HG02943 (cell line): ENCODE results near the gene CCDC149.
"Not testable (repeated sequence)": the region's sequence is repeated elsewhere in the genome, so short reads cannot be mapped to it uniquely, and the experiment has no call there.

Experiments used
- ATAC-seq: cut with Tn5 transposase; IDR thresholded peaks from one replicate; pipeline ENCODE4 v1.9.1; 2021; ENCODE audit warnings: mild to moderate bottlenecking, low read depth, moderate library complexity; ENCODE audit not compliant: unreplicated experiment

Gene CCDC149

DNA sequence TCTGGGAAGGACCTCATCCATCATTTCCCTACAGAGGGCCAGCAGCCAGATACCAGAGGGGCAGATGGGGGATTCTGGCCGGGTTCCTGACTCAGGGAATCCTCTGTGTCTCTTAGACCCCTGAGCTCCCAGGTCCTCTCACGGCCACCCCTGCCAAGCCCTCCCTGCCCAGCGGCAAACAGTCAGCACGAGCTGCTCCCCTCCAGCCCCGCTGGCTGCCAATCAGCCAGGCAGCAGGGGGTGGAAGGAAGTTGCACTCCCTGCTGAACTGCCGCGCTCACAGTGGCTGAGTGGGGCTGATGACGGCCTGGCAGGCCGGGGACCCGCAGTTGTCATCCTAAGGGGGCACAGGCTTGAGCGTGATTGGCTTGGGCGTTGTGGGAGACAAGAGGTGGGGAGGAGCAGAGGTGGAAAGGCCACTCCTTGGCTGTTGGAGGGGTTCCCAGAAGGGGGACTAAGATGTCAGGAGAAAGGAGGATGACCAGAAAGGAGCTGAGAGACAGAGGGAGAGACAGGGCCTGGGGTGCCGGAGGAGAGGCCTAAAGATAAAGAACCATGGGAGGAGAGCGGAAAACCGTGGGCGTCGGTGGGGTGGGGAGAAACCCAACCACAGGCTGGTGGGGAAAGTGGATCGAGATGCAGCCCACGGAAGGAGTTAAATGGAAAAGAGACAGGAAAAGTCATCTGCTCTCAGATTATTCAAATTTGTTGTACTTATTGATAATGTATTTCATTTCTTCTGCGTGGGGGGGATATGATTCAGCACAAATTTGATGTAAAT, 4.4 kb upstream of the CCDC149 start:
- ATAC-seq = no peak

DNA sequence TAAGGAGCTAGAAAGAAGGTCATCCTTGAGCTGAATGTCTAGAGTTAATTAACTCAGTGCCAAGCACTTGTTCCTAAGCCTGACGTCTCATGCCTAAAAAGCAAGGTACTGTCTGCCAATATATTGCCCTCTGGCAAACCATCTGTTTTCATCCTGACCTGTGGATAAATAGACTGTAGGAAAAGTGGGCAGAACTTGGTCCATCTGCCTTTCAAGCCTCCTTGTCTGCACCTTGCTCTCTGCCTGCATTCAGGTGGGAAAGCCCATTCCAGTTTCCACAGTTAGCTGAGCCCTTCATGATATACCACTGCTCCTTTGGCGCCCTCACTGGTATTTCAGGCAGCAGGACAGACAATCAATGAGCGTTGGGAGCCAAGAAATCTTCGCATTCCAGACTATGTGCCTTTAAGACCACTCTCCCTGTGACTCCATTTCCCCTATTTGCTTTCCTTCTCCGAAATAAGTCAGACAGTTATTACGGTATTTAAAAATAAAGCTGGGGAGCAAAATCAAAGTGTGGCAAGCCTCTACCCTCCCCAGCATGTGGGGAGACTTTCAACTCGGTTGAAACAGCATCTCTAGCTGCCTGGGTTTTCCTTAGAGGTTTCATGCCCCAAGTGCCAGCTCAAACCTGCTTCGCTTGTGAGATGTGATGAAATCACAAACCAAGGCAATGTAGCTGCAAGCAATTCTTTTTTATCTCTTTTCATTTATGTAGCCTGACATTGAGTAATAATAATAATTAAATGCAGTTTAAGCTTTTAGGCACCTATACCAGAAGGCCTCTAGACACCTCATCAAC, 2.5 kb upstream of the CCDC149 start:
- no peak for ATAC-seq

DNA sequence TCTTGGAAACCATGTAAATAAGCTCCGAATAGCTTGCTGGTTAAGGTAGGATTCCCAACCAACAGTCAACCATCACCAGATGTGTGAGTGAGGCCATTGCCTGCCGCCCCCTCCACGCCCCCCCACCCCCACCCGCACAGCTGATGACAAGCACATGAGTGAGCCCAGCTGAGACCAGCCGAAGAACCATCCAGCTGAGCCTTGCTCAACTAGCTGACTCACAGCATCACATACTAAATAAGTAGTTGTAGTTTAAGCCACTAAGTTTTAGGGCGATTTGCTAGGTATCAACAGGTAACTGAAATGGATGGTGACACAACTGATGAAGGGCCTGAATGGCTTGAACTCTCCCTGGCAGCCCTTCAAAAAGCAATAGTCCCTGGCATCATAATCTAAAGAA, 1.6 kb upstream of the CCDC149 start:
- no peak for ATAC-seq

DNA sequence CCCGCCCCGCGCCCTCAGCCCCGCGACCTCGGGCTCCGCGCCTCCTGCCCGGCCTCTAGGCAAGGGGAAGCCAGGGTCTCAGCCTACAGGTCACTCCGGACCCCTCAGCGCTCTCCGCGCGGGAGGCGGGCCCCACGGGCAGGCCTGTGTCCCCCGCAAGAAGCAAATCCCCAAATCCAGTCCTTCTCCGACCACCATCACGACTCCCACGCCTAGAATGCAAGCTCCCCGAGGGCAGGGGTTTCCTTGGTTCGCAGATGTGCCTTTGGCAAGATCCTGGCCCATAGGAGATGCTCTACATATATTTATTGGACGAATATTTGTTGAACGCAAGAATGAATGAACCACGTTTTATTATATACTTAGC, 260 bp upstream of the CCDC149 start:
- no peak for ATAC-seq

DNA sequence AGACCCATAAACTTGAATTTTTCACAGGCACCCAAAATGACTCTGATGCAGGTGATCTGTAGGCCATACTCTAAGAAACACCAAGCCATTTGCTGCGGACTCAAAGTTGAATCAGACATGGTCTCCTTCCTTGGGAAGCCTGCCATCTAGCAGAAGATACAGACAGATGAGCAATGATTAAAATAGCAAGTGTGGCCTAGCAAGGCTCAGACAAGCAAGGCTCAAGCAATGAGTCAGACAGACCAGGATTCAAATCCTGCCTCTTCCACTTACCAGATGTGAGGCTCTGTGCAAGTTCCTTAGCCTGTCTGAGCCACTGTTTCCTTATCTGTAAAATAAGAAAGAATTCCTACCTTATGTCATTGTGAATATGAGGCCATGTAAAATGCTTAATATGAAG, 2.3 kb downstream of the CCDC149 start:
- ATAC-seq = no peak

DNA sequence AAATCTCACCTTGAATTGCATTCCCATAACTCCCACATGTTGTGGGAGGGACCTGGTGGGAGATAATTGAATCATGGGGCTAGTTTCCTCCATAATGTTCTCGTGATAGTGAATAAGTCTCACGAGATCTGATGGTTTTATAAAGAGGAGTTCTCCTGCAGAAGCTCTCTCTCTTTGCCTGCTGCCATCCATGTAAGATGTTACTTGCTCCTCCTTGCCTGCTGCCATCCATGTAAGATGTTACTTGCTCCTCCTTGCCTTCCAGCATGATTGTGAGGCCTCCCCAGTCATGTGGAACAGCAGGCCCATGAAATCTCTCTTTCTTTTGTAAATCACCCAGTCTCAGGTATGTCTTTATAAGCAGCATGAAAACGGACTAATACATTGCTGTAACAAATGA, 3.2 kb downstream of the CCDC149 start:
- ATAC-seq = not testable (repeated sequence)

DNA sequence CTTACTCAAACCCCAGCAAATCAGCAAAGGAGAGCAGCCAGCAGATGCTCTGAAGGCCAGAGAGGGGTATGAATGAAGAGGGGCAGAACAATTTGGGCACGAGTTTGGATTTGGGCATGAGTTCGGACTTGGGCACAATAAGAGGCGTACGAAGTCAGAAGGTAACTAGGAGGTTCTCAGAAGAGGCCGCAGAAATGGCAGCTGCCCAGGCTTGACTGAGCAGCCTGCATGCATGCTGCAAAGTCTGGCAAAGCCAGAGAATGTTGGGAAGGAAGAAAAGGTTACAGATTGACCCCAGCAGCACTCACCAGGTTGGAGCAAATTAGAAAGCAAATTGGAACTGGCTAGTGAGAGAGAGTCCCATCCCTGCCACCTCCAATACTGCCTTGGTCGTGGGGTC, 15.2 kb downstream of the CCDC149 start:
- ATAC-seq = no peak

DNA sequence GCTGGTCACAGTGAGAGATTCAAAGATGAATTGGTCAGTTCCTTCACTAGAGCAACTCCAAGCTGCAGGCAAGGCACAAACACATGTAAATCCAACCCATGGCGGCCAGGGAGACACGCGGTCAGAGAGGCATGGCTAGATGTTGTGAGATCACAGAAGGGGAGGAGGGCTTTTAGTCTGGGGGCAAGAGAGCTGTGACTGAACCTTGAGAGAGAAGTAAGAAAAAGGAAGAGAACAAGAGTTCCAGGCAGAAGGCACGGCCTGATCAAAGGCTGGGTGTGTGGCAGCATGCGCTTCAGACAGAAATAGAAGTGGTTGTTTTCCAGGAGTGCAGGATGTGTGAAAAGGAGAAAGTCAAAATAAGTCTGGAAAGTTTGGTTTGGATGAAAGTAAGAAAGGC, 15.9 kb downstream of the CCDC149 start:
- no peak for ATAC-seq

DNA sequence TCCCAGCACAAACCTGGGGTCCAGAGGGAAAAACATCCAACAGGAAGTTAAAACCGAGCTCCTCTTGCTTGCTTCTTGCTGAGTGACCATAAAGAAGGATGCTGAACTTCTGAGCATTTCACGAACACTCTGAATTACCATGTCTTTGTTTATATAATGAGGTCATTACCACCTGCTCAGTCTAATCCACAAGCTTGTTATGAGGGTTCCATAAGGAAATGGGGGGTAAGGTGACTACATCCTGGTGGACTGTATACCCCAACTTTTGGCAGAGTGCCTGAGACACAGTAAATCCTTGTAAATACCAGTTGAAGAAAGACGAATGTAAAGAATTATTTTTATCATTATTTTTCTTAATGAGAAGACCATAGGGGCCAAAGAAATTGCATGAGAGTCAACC, 16.8 kb downstream of the CCDC149 start:
- ATAC-seq = no peak

DNA sequence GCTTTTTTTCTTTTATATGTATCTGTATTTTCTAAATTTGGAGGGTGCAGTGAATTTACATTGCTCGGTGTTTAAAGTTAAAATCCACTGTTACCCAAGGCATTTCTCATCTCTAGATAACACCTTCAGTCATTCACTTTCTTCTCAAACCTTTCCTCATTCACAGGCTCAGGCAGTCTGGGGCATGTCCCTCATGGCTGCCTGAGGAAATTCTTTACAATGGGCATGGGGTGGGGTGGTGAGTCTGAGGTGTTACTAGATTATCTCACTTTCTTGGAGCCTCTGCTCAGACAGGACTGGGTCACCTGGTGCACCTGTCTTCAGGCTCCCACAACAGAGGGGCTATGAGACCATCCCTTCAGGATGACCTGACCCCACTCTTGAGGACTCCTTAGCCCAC, 17.4 kb downstream of the CCDC149 start:
- no peak for ATAC-seq

DNA sequence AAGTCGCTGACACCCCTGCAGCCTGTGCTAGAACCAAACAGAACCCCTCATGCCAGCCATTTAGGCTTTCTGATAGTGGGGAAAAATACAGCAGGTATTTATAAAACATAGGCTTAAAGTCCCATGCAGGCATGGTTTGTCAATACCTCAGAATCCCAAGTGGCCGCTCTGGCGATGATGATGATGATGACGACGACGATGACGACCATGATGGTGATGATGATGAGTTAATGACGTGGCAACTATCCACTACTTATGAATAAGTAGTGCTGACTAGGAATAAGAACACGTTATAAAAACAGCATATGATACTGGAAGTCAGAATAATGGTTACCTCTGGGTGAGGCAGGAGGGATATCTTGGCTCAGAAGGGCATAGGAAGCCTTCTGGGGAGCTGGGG, 18.0 kb downstream of the CCDC149 start:
- ATAC-seq = no peak

DNA sequence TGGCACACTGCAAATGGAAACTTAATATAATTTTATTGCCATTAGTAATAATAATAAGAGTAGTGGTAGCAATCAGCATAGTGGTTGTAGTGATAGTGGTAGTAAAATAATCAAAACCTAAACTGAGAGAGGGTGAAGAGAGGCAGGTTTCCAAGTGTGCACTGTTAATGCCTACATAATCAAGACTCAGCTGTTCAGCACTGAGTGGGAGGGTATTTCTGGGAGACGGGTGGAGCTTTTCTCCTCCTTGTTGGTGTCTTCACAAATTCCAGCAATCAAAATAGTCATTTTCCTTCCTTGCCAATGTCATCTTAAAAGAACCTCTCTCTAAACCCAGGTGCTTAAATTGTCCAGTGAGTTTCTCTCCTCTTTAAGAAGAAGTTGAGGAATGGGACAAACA, 18.6 kb downstream of the CCDC149 start:
- no peak for ATAC-seq

DNA sequence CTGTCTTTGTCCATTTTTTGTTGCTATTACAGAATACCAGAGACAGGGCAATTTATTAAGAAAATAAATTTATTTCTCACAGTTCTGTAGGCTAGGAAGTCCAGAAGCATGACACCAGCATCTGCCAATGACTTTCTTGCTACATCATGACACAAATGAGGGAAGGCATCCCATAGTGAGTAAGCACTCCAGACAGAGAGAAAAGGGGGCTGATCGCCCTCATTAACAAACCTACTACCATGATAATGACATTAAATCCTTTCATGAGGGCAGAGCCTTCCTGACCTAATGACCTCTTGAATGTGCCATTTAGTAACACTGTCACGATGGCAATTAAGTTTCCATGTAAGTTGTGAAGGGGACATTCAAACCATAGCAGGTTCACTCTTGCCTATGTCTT, 20.1 kb downstream of the CCDC149 start:
- no peak for ATAC-seq

DNA sequence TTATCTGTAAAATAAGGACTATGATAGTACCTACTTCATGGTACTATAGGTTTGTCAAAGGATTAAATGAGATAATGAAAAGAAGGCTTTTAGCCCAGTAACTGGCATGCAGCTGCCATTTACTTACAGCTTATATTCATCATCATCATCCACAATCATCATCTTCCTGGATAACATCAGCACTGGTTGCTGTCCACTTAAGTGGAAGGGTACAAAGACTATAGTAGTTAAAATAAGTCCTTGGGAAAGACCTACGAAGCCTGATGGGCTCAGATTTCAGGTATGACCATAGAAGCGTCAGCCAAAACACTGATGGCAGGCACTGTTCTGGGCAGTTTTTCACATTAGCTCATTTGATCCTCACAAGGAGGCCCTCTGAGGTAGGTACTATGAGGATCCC, 20.6 kb downstream of the CCDC149 start:
- no peak for ATAC-seq

DNA sequence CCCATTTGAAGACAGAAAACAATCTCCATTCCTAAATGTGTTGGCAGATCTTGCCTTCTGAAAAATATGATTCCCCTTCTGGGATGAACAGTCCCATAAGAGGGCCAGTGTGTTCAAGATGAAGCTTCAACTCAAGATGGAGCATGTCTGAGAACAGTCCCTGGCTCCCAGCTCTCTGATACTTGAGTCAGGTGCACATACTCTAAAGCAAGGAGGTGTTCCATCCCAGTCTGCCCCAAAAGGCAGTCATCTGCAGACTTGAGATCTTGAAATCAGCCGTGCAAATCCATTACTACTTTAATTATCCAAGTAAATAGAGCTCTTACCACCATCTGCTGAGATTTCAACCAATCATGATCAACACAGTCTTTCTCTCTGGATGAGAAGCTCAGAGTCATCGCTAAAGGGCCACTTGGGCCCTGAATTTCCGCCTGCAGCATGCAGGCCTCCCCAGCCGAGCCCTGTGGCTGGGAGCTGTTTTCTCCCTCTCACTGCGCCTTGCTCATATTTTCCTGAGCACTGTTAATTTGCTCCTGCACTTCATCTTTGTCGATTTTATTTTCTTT, 22.2 kb downstream of the CCDC149 start:
- no peak for ATAC-seq

DNA sequence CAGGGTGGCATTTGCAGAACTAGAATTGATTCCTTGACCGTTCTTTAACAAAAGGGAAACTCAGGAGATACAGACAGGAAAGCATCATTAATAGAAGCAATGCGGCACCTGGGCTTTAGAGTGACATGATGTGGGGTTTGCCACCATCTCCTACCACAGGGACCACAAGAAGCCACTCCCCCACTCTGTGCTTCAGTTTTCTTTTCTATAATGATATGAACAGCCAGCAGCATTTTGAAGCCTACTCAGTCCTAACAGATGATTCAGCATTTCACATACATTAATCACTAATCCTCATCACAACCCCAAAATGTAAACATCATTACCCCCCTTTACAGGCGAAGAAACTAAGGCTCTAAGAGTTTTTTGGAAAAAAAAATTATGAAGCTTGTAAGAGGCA, 22.9 kb downstream of the CCDC149 start:
- no peak for ATAC-seq

DNA sequence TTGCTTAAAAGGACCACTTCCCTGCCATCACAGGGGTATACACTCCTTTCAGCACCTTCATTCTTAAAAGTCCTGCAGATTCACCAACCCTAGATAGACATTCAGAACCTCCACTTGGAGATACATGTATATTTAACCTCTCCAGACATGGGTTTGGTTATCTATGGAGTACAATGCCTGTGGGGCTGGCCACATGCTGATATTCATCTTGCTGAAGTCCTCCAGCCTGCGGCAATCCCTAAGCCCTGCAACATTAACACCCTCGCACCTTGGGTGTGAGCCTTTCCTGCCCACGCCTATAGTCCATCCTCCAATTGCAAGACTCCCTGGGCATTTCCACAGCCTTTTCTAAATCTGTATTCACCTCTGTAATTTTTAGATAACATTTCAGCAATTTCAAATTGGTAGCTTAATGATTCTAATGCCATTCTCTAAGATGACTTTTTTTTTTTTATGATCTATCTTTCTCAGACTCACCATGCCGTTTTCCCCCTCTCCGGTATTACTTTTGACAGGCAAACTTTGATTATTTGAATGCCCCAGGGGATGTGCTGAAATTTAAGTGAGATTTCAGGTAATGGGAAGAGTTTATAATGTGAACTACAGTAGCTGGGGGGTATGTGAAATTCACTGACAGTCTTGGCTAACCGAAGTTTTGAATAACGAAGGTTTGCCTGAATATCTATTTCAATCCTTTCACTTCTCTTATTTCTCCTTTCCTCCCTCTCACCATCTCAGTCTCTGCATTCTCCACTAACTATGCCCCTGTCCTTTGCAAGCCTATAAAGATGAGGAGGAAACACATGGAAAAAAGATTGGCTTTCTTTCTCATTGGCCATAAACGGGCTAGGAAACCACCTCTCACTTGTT, 24.1 kb downstream of the CCDC149 start:
- no peak for ATAC-seq

DNA sequence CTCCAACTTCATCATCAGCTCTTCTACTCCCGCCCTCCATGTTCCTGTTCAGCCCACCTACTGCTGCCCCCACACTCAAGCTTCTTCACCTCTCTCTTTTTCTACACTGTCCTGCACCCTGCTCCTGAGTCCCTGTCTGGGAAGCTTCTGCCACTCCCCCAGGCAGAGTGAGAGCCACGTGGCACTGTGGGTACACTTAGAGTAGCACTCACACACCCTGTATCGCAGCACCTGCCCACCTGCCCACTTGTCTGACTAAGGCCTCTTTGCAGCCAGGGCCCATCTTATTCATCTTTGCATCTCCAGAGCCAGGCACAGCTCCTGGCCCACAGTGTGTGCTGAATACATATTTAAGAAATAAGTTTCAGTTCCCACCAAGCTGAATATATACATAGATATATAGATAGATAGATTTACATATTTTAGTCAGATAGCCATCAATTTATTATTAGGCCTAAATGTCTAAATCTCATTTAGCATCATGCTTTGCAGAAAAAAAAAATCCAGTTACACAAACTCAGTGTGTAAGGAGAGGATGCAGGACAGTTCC, 24.9 kb downstream of the CCDC149 start:
- no peak for ATAC-seq

DNA sequence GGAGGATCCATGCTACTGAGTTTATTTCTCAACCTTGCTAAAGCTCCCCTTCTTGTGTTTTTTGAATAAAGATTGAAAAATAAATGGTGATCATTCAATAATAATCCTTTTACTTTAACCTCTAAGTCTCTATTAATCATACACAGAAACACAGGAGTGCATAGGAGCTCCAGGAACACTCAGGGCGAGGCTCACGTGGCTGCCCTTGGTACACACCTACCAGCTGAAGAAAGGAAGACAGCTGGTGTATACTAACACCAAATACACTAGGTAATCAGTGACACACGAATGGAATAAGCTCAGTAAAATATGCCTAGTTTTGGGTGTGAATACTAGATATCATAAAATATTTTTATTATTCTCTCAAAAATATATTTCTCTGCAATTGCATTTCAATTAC, 26.2 kb downstream of the CCDC149 start:
- no peak for ATAC-seq

DNA sequence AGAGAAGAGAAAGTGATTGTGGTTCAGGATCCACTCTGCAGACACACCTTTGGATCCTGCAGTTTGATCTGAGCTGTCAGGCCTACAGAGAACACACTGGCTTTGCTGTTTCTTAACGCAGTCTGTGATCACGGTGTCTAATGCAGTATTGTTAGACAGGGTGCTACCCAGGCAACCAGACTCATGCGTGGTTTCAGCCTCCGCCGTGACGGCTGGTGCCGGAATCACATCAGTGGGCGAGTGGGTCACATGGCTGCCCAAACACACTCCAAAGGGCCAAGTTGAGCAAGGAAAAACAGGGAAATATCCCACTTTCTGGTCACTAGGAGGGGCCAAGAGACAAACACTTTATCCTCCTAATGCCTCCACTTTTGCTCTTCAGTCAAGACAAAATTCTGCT, 27.5 kb downstream of the CCDC149 start:
- no peak for ATAC-seq

DNA sequence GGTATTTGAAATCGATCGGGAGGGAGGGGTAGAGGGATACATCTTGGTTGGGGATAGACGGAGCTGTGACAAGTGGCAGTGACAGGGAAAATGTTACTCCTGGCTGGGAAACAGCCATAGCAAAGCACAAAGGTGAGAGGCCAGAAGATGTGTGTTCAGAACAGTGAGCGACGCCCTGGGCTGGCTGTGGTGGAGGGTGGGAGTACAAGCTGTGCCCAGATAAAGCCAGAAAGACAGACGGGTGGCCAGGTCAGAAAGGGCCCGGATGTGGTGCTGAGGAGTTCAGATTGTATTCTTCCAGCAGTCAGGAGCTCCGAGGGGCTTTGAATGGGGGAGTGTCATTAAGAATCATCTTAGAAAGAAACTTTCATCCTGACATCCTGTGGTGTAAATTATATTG, 27.9 kb downstream of the CCDC149 start:
- ATAC-seq = no peak
